ENCODE results near the gene TMCC2.

DNA sequence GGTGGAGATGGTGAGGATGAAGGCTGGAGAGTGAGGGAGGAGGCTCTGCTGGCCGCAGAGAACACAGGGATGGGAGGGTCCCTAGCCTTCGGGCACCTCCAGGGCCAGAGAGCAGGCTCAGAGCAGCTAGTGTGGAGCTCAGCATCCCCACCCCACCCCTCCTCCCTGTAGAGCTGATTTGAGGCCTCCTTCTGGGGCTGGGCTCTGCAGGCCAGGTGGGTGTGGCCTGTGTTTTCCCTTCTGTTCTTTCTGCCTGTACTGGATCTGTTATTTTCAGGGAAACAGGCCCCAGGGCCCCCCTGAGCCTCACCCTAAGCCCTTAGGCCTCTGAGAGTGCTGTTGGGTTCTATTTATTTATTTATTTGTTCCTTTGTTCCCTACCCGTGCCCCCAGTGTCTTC is 44.8 kb downstream of the TMCC2 start:
- TF ChIP-seq, protein P1, sequence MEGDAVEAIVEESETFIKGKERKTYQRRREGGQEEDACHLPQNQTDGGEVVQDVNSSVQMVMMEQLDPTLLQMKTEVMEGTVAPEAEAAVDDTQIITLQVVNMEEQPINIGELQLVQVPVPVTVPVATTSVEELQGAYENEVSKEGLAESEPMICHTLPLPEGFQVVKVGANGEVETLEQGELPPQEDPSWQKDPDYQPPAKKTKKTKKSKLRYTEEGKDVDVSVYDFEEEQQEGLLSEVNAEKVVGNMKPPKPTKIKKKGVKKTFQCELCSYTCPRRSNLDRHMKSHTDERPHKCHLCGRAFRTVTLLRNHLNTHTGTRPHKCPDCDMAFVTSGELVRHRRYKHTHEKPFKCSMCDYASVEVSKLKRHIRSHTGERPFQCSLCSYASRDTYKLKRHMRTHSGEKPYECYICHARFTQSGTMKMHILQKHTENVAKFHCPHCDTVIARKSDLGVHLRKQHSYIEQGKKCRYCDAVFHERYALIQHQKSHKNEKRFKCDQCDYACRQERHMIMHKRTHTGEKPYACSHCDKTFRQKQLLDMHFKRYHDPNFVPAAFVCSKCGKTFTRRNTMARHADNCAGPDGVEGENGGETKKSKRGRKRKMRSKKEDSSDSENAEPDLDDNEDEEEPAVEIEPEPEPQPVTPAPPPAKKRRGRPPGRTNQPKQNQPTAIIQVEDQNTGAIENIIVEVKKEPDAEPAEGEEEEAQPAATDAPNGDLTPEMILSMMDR (IDR thresholded peaks at IDR 0.05; ENCODE audit: insufficient read depth, low read depth, low read length), result no peak
- no peak for TF ChIP-seq EZH2 (IDR thresholded peaks at IDR 0.05; ENCODE audit: insufficient read depth, low read length)

Measured in astrocyte (in vitro differentiated cells and primary cell).